ENCODE data around the gene HES2.

GRCh38 chr1:6401673-6402072 is 18.0 kb downstream of the HES2 start:
- TF ChIP-seq CTCF (IDR thresholded peaks at IDR 0.05 in 8 of 11, conservative IDR thresholded peaks at IDR 0.05 in 3 of 11) (no peak), POLR2A (IDR thresholded peaks at IDR 0.05) (no peak), POLR2AphosphoS5 (IDR thresholded peaks at IDR 0.05) (no peak)

Data from spleen (tissue), 7 donors.